Ovary (tissue), 10 donors: ENCODE results near the gene TMPRSS12. TPM values are rescaled to one million over a fixed set of nuclear protein-coding genes. Genes with fewer than 3 reads are reported as not detected.
"Not testable (repeated sequence)": the region's sequence is repeated elsewhere in the genome, so short reads cannot be mapped to it uniquely, and the experiment has no call there.

Experiments used
- DNase-seq, 5 donors: peaks; one replicate each; pipeline ENCODE4 v3.0.0-alpha.2; 2019 to 2020
- H3K27ac ChIP-seq, 2 donors: fragments of 200-600 bp; one replicate each; pipeline versions ENCODE4 v1.5.1 to v1.8.0; 2019 to 2022
- H3K27me3 ChIP-seq: fragments of 200-600 bp; one replicate; pipeline ENCODE4 v1.8.0; 2022
- H3K36me3 ChIP-seq: fragments of 200-600 bp; sonication (generic); one replicate; pipeline ENCODE4 v1.5.1; 2019
- H3K4me1 ChIP-seq: one replicate; pipeline ENCODE4 v1.8.1; 2013; ENCODE audit warnings: mild to moderate bottlenecking, moderate library complexity; ENCODE audit not compliant: insufficient read depth
- H3K4me3 ChIP-seq: fragments of 200-600 bp; sonication (generic); one replicate; pipeline ENCODE4 v1.5.1; 2017
- H3K9me3 ChIP-seq, 2 donors: fragments of 200-600 bp in 1 of 2; sonication (generic) in 1 of 2; one replicate each; pipeline versions ENCODE4 v1.5.1 to v1.8.1; 2013 to 2019; ENCODE audit warnings: mild to moderate bottlenecking in 1 of 2, moderate library complexity in 1 of 2
- EP300 ChIP-seq: sonication (generic); formaldehyde crosslinking; IDR thresholded peaks from one replicate; pipeline ENCODE4 v1.6.1; 2017; ENCODE audit warnings: antibody characterized with exemption
- POLR2A ChIP-seq: fragments of 450-650 bp; IDR thresholded peaks from one replicate; pipeline ENCODE4 v1.6.1; 2017; ENCODE audit warnings: antibody characterized with exemption, mild to moderate bottlenecking, moderate library complexity
- WGBS, 3 donors: extraction: QIAGEN DNeasy Blood & Tissue Kit in 1 of 3; methylation state at CpG; one replicate each; pipeline versions ENCODE4 v1.1.5 to v1.1.7; 2013 to 2017; 5-methylcytosine and 5-hydroxymethylcytosine counted together
- intact Hi-C, 4 donors: fragments of 100-400 bp; cut with DNase I; formaldehyde crosslinking; loops; one replicate each; pipeline versions ENCODE4 v1.11.0 to v1.15.1; 2022 to 2023
- long read RNA-seq, 3 donors: library from polyadenylated mRNA in 2 of 3; unstranded in 2 of 3; transcript quantifications; one replicate each; pipeline ENCODE4 v2.0.0 and lab custom pipeline, GENCODE V29; 2021 to 2026
- polyA plus RNA-seq, 2 donors: library from polyadenylated mRNA; stranded (reverse); fragments of 200-250 nt in 1 of 2; fragments of 350-450 nt in 1 of 2; fragmentation: Illumina TruSeq in 1 of 2; extraction: RNeasy Lipid Tissue Mini Kit (QIAGEN cat#74804) in 1 of 2; gene quantifications; one replicate each; pipeline ENCODE4 v1.2.3, GENCODE V29; 2013 to 2014
- total RNA-seq, 7 donors: library from RNA; depleted of rRNA in 2 of 7; stranded (reverse); fragments of >200 nt in 2 of 7; fragmentation: NEBNext Ultra II Directional in 3 of 7; extraction: Animal tissue kit (Norgen Biotek cat#: 25700) in 3 of 7; gene quantifications; one replicate each; pipeline versions ENCODE4 v1.1.0 to v1.2.4, GENCODE V29; 2016 to 2023
- TF ChIP-seq, protein P1 (sequence below), 3 donors: fragments of 450-650 bp in 2 of 3; fragments of 200-600 bp in 1 of 3; IDR thresholded peaks; one replicate each; pipeline versions ENCODE4 v1.5.1 to v1.8.0; 2016 to 2022; ENCODE audit warnings: antibody characterized with exemption in 3 of 3, mild to moderate bottlenecking in 1 of 3
- donor health status: DM: no; HTN: no; CAD: no; lungs with moderate emphysema.
- donor health status: DM: no; HTN: no; CAD: no.
- donor health status: Bipolar disorder and iron deficiency.
- donor health status: DM: yes; HTN: yes; CAD: no.
- donor health status: DM: no; HTN: no; CAD: no.
- donor health status: DM: yes; HTN: yes; CAD: no.

The TMPRSS12 gene, protein sequence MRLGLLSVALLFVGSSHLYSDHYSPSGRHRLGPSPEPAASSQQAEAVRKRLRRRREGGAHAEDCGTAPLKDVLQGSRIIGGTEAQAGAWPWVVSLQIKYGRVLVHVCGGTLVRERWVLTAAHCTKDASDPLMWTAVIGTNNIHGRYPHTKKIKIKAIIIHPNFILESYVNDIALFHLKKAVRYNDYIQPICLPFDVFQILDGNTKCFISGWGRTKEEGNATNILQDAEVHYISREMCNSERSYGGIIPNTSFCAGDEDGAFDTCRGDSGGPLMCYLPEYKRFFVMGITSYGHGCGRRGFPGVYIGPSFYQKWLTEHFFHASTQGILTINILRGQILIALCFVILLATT
- total RNA-seq (not detected), polyA plus RNA-seq (not detected)
- long read RNA-seq, donor 1: 0 reads
- long read RNA-seq, donor 2: 0 reads
- long read RNA-seq, donor 3: 0 reads

DNA sequence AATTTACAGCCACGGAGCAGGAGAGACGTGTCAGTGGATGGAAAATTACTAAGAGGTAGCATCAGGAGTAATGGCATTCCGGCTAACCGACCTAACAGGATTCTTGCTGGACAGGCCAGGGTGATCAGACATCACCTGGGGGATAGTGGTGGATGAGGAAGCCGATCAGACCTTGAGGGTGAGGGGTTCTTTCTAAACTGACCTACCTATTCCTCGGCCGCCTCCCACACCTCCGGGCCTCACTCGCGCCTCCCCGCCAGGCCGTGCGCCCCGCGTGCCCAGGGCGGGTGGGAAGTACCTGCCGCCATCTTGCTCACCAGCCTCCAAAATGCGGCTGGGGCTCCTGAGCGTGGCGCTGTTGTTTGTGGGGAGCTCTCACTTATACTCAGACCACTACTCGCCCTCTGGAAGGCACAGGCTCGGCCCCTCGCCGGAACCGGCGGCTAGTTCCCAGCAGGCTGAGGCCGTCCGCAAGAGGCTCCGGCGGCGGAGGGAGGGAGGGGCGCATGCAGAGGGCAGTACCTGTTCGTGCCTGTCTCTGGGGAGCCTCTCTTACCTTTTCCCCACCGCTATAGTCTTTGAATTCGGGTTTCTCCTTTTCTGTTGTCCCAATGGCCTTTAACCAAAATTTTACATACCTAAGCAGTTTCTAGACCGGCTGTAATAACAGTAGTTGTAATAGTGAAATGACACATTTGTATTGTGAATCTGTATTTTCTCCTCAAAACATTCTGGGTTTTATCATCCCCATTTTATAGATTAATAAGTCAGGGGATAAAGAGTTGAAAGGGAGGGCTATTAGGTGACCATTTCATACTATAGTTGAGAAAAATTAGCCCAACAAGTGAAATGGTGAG, at the start of gene TMPRSS12:
Gene TMPRSS12, plus strand, starts transcription at position 290 of the 857 bp plus-strand sequence. Its CDS starts 39 bp downstream, at position 329.
- H3K36me3 ChIP-seq: no peaks in the 10 kb centered on the region
- H3K27ac ChIP-seq: no peak within 1 kb of the TSS
- intact Hi-C loops: no loop called here
- no peak within 1 kb of the TSS for H3K4me3 ChIP-seq
- TF ChIP-seq, protein P1, sequence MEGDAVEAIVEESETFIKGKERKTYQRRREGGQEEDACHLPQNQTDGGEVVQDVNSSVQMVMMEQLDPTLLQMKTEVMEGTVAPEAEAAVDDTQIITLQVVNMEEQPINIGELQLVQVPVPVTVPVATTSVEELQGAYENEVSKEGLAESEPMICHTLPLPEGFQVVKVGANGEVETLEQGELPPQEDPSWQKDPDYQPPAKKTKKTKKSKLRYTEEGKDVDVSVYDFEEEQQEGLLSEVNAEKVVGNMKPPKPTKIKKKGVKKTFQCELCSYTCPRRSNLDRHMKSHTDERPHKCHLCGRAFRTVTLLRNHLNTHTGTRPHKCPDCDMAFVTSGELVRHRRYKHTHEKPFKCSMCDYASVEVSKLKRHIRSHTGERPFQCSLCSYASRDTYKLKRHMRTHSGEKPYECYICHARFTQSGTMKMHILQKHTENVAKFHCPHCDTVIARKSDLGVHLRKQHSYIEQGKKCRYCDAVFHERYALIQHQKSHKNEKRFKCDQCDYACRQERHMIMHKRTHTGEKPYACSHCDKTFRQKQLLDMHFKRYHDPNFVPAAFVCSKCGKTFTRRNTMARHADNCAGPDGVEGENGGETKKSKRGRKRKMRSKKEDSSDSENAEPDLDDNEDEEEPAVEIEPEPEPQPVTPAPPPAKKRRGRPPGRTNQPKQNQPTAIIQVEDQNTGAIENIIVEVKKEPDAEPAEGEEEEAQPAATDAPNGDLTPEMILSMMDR (IDR thresholded peaks at IDR 0.05): no peak
- TF ChIP-seq POLR2A (no peak), EP300 (no peak)
- no peaks in the 10 kb centered on the region for H3K4me1 ChIP-seq
- no peaks in the 10 kb centered on the region for H3K27me3 ChIP-seq
- no peaks in the 10 kb centered on the region for H3K9me3 ChIP-seq
- WGBS, 3 donors: 24 to 28% (median 27%) methylated on average over 36 of the region's 36 CpGs
- DNase-seq: peak; percentile 27 to 53 (median 32)

DNA sequence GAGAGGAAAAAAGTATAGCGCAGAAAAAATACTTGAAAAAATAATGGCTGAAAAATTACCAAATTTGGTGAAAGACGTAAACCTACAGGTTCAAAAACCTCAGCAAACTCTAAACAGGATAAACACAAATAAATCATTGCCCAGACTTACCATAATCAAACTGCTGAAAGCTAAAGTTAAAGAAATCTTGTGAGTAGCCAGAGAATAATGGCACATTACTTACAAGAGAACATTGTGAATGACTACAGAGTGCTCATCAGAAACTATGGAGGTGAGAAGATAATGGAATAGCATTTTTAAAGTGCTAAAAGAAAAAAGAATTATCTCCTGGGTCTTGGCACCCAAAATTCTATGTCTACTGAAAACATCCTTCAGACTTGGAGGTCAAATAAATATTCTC, 42.8 kb upstream of the TMPRSS12 start:
- no peaks in the 10 kb centered on the region for H3K36me3 ChIP-seq
- intact Hi-C loops: no loop called here
- no peak for TF ChIP-seq POLR2A
- TF ChIP-seq, protein P1 (IDR thresholded peaks at IDR 0.05): no peak
- TF ChIP-seq EP300: no peak

DNA sequence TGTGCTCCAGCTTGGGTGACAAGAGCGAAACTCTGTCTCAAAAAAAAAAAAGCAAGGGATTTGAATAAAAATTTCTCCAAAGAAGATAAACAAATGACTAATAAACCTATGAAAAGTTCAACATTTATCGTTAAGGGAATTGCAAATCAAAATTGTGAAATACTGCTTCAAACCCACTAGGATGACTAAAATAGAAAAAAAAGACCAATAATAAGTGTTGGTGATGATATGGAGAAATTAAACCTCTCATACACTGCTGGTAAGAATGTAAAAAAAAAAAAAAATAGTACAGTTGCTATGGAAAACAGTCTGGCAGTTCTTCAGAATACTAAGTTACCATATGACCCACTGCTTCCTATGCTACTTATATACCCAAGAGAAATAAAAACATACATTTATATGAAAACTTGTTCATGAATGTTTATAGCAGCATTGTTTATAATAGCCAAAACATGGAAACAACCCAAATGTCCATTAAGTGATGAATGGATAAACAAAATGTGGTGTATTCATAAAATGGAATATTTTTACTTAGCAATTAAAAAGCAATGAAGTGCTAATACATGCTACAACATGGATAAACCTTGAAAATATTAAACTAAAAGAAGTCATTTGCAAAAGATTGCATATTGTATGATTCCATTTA, 39.4 kb upstream of the TMPRSS12 start:
- Histone ChIP-seq H3K27ac (no peak overlapping the region), H3K9me3 (peaks cover 0 to 6% of the 10 kb centered on the region in 2 donors), H3K4me1 (peaks cover 1% of the 10 kb centered on the region), H3K4me3 (no peak overlapping the region), H3K36me3 (no peaks in the 10 kb centered on the region), H3K27me3 (no peaks in the 10 kb centered on the region)
- TF ChIP-seq EP300: no peak
- WGBS, 3 donors: 90 to 100% (median 95%) methylated on average over 2 of the region's 2 CpGs
- no peak for DNase-seq
- intact Hi-C loops: no loop called here

More for the DNA sequence above, 42.8 kb upstream of the TMPRSS12 start:
- H3K27ac ChIP-seq: no peak overlapping the region
- peaks cover 0 to 6% of the 10 kb centered on the region in 2 donors for H3K9me3 ChIP-seq
- no peak for DNase-seq
- no peaks in the 10 kb centered on the region for H3K27me3 ChIP-seq
- WGBS, 3 donors: 99 to 100% (median 99%) methylated on average over 2 of the region's 2 CpGs
- H3K4me1 ChIP-seq: no peaks in the 10 kb centered on the region
- no peak overlapping the region for H3K4me3 ChIP-seq

DNA sequence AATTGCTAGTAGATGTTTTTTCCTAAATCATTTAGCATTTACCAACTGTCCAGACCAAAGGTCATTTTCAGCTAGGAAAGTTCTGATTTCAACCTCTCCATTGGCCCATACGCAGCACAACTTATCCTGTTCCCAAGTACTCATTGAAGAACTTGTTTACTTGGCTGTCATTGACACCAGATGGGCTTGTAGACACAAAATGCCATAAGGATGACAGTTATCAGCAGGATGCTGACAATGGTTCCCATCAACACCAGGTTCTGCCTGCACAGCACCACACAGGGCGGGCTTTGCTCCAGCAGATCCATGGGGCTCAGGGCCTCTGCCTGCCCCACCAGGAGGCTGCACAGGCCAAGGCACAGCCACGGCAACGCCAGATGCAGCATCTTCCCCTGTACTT, 36.5 kb upstream of the TMPRSS12 start:
- WGBS, 3 donors: 94 to 100% (median 97%) methylated on average over 4 of the region's 4 CpGs
- Histone ChIP-seq H3K4me1 (peaks cover 1% of the 10 kb centered on the region), H3K4me3 (no peak overlapping the region), H3K27me3 (no peaks in the 10 kb centered on the region), H3K36me3 (no peaks in the 10 kb centered on the region), H3K27ac (no peak overlapping the region), H3K9me3 (no peaks in the 10 kb centered on the region)
- no peak for TF ChIP-seq EP300
- TF ChIP-seq, protein P1 (IDR thresholded peaks at IDR 0.05): no peak
- no peak for TF ChIP-seq POLR2A
- intact Hi-C loops: no loop called here
- no peak for DNase-seq

DNA sequence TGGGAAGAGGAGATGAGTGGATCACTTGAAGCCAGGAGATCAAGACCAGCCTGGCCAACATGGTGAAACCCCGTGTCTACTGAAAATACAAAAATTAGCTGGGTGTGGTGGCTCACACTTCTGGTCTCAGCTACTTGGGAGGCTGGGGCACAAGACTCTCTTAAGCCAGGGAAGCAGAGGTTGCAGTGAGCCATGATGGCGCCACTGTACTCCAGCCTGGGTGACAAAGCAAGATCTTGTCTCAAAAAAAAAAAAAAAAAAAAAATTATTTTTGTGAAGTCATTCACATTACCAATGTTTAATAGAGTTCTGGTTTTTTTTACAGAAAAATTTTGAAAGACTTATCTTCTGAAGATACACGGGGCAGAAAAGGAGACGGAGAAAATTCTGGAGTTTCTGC, 33.6 kb upstream of the TMPRSS12 start:
- H3K27me3 ChIP-seq, H3K9me3 ChIP-seq, intact Hi-C loops, H3K27ac ChIP-seq, H3K4me3 ChIP-seq, H3K4me1 ChIP-seq, DNase-seq, H3K36me3 ChIP-seq: not testable (repeated sequence)
- WGBS, 3 donors: 94 to 96% (median 95%) methylated on average over 4 of the region's 4 CpGs

DNA sequence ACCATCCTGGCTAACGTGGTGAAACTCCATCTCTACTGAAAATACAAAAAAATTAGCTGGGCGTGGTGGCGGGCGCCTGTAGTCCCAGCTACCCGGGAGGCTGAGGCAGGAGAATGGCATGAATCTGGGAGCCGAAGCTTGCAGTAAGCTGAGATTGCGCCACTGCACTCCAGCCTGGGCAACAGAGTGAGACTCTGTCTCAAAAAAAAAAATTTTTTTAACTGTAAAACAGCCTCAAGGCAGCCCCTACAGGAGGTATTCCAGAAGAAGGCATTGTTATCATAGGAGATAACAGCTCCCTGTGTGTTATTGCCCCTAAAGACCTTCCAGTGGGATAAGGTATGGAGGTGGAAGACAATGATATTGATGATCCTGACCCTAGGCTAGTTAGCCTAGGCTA, 27.8 kb upstream of the TMPRSS12 start:
- WGBS, 3 donors: 92 to 96% (median 95%) methylated on average over 7 of the region's 7 CpGs
- H3K4me3 ChIP-seq, H3K27ac ChIP-seq, H3K27me3 ChIP-seq, H3K36me3 ChIP-seq, intact Hi-C loops, DNase-seq, H3K9me3 ChIP-seq, H3K4me1 ChIP-seq: not testable (repeated sequence)
